HG03108 (cell line): ENCODE data around the gene MACROH2A2.
"Not testable (repeated sequence)": the region's sequence is repeated elsewhere in the genome, so short reads cannot be mapped to it uniquely, and the experiment has no call there.

Source experiments
- ATAC-seq: cut with Tn5 transposase; IDR thresholded peaks from one replicate; pipeline ENCODE4 v1.9.1; 2021; ENCODE audit warnings: moderate library complexity; ENCODE audit not compliant: unreplicated experiment

MACROH2A2 gene

DNA sequence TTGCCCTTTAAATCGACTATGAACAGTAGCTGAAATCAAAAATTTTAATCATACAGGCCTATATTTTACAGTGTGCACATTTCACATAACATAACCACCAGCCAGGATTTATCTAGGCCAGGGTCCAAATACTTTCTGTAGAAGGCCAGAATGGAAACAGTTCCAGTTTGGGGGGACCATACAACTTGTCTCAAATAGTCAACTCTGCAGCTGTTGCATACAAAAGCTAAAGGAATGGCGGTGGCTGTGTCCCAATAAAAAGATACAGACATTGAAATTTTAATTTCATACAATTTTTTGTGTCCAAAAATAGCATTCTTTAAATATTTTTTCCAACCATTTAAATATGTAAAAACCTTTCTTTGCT, 94.6 kb downstream of the MACROH2A2 start:
- ATAC-seq: no peak

DNA sequence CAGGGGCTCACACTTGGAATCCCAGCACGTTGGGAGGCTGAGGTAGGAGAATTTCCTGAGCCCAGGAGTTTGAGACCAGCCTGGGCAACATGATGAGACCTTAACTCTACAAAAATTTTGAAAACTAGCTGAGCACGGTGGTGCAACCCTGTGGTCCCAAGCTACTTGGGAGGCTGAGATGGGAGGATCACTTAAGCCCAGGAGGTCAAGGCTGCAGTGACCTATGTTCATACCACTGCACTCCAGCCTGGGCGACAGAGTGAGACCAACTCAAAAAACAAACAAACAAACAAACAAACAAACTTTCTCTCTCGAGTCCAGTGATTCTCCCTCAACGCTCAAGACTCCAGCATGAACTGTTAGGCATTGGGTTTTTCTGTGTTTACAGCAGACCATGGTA, 95.9 kb downstream of the MACROH2A2 start:
- ATAC-seq: no peak

DNA sequence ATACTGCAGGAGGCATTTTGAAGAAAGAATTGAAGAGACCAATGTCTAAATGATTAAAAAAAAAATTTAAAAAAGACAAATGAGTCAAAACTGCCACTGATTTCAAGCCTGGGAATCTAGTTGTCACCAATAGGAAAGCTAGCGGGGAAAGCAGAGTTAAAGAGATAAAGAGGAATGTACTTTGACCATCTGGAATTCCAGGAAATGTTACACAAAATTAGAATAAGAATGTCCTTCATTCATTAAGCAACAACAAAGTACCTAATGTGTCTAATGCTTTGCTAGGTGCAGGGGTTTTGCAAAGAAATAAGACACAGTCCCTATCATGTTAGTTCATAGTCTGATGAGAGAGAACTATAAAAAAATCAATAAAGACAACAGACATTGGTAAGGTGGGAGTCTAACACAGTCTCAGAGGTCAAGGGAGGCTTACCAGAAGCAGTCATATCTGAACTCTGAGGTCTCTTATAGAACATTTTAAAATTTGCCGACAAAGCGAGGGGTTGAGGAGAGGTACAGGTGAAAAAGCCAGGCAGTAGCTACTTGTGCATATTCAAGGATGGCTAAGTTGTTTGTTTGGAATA, 102.7 kb downstream of the MACROH2A2 start:
- no peak for ATAC-seq

DNA sequence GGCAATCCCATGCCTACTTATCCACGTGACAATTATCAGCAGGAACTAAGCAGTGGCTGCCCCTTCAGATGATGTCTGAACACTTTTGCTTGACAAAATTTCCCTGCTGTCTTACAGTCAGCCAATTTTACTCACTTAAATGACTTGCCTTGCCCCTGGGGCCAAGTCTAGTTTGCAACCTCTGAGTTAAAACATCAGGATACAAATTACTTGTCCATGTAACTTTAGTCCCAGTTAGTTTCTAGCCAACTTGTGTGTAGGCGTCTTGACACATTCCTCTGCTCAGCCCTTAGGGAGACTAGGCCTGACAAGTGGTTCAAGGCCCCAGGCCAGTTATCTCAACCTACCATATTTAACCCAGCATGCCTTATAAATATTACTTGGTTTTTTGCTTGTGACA, 105.5 kb downstream of the MACROH2A2 start:
- ATAC-seq: no peak

DNA sequence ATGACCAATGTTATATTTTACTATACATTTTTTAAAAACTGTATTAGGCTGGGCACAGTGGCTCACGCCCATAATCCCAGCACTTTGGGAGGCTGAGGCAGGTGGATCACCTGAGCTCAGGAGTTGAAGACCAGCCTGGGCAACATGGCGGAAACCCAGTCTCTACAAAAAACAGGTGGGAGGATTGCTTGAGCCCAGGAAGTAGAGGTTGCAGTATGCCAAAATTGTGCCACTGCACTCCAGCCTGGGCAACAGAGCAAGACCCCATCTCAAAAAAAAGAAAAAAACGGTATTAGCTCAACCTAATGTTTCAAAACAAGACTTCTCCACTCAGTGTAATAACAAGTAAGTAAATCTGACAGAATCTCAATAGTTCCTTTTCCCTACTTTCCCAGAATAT, 106.7 kb downstream of the MACROH2A2 start:
- not testable (repeated sequence) for ATAC-seq

DNA sequence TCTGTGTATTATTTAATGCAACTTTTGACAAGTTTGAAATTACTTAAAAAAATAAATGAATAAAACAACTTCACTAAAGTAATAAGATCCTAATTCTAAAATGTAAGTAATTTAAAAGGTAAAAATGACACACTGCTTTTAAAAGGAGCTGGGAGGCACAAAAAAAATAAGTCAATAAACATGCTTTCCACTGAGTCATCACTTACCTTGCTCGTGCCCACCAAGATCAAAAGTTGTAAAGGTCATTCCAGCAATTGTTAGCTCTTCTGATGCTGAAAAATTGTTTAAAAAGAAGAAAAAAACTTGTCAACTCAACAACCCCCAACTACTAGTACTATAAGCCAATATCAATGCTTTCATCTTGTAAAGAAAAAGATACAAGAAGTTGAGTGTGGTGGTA, 108.2 kb downstream of the MACROH2A2 start:
- ATAC-seq: no peak
